ENCODE data around the gene EML4.
"Not testable (repeated sequence)": the region's sequence is repeated elsewhere in the genome, so short reads cannot be mapped to it uniquely, and the experiment has no call there.

EML4 gene

GRCh38 chr2:42371611-42372473, 202.7 kb downstream of the EML4 start:
- in situ Hi-C loops (cut with MboI; ENCODE audit: low sequenced_read_pairs) = loop anchor here (25.0 kb wide), 1 partner anchor 290 kb away; no protein-coding TSS in a partner anchor
- Histone ChIP-seq H3K4me3 (no peak overlapping the region), H3K4me1 (peaks cover 13% of the 10 kb centered on the region), H3K27me3 (ENCODE audit: low read depth) (no peaks in the 10 kb centered on the region), H3K36me3 (replicated peaks) (no peaks in the 10 kb centered on the region), H3K9me3 (no peaks in the 10 kb centered on the region)
- no peak for DNase-seq (ENCODE audit: low spot score in 2 of 2)

GRCh38 chr2:42372474-42373200, 203.5 kb downstream of the EML4 start:
- in situ Hi-C loops (cut with MboI; ENCODE audit: low sequenced_read_pairs) = loop anchor here (25.0 kb wide), 1 partner anchor 290 kb away; no protein-coding TSS in a partner anchor
- no peaks in the 10 kb centered on the region for H3K9me3 ChIP-seq
- no peaks in the 10 kb centered on the region for H3K27me3 ChIP-seq (ENCODE audit: low read depth)
- no peaks in the 10 kb centered on the region for H3K36me3 ChIP-seq (replicated peaks)
- no peak overlapping the region for H3K4me3 ChIP-seq
- peaks cover 13% of the 10 kb centered on the region for H3K4me1 ChIP-seq
- DNase-seq (ENCODE audit: low spot score in 2 of 2) = no peak

- in situ Hi-C loops (cut with MboI; ENCODE audit: low sequenced_read_pairs) = no loop called here
Observed at GRCh38 chr2:42376758-42377157, 207.6 kb downstream of the EML4 start.

GRCh38 chr2:42378415-42378814, 209.3 kb downstream of the EML4 start:
- Histone ChIP-seq H3K4me1 (no peaks in the 10 kb centered on the region), H3K9me3 (no peaks in the 10 kb centered on the region), H3K36me3 (replicated peaks) (no peaks in the 10 kb centered on the region), H3K4me3 (no peak overlapping the region), H3K27me3 (ENCODE audit: low read depth) (no peaks in the 10 kb centered on the region)
- no peak for DNase-seq (ENCODE audit: low spot score in 2 of 2)
- in situ Hi-C loops (cut with MboI; ENCODE audit: low sequenced_read_pairs) = no loop called here

More at GRCh38 chr2:42376758-42377157, 207.6 kb downstream of the EML4 start:
- DNase-seq (ENCODE audit: low spot score in 2 of 2) = no peak
- Histone ChIP-seq H3K9me3 (no peaks in the 10 kb centered on the region), H3K36me3 (replicated peaks) (no peaks in the 10 kb centered on the region), H3K27me3 (ENCODE audit: low read depth) (no peaks in the 10 kb centered on the region), H3K4me3 (no peak overlapping the region), H3K4me1 (no peaks in the 10 kb centered on the region)

GRCh38 chr2:42380026-42380425, 210.9 kb downstream of the EML4 start:
- H3K27me3 ChIP-seq (ENCODE audit: low read depth); H3K36me3 ChIP-seq (replicated peaks); H3K4me3 ChIP-seq; in situ Hi-C loops (cut with MboI; ENCODE audit: low sequenced_read_pairs); H3K4me1 ChIP-seq; DNase-seq (ENCODE audit: low spot score in 2 of 2); H3K9me3 ChIP-seq: not testable (repeated sequence)

- no peaks in the 10 kb centered on the region for H3K9me3 ChIP-seq
- no peaks in the 10 kb centered on the region for H3K27me3 ChIP-seq (ENCODE audit: low read depth)
- no peaks in the 10 kb centered on the region for H3K36me3 ChIP-seq (replicated peaks)
- in situ Hi-C loops (cut with MboI; ENCODE audit: low sequenced_read_pairs) = no loop called here
- DNase-seq (ENCODE audit: low spot score in 2 of 2) = no peak
- no peaks in the 10 kb centered on the region for H3K4me1 ChIP-seq
- H3K4me3 ChIP-seq = no peak overlapping the region
Observed at GRCh38 chr2:42382144-42382543, 213.0 kb downstream of the EML4 start.
